Spinal cord (tissue), 10 donors: ENCODE measurements around the gene CACNA1G. TPM values are rescaled to one million over a fixed set of nuclear protein-coding genes. Genes with fewer than 3 reads are reported as not detected.

Source experiments
- DNase-seq, 6 donors: peaks; one replicate each; pipeline versions ENCODE4 v3.0.0 to v3.0.0-alpha.2; 2013 to 2015; ENCODE audit warnings: low spot score in 6 of 6, low read depth in 4 of 6
- H3K27ac ChIP-seq: one replicate; pipeline ENCODE4 v1.5.1; 2013; ENCODE audit warnings: low read depth, low read length, control low read depth
- H3K27me3 ChIP-seq: one replicate; pipeline ENCODE4 v1.6.1; 2013; ENCODE audit warnings: low read length; ENCODE audit not compliant: control insufficient read depth, insufficient read depth
- H3K36me3 ChIP-seq: one replicate; pipeline ENCODE4 v1.6.1; 2013; ENCODE audit warnings: low read length; ENCODE audit not compliant: control insufficient read depth, insufficient read depth
- H3K4me1 ChIP-seq: one replicate; pipeline ENCODE4 v1.6.1; 2013; ENCODE audit warnings: low read length; ENCODE audit not compliant: control insufficient read depth, insufficient read depth
- H3K4me3 ChIP-seq: one replicate; pipeline ENCODE4 v1.5.1; 2013; ENCODE audit warnings: low read depth, low read length, control low read depth
- H3K9me3 ChIP-seq: one replicate; pipeline ENCODE4 v1.6.1; 2013; ENCODE audit warnings: low read length; ENCODE audit not compliant: control insufficient read depth, insufficient read depth
- WGBS: methylation state at CpG from one replicate; pipeline ENCODE4 v1.1.5; 2013; ENCODE audit warnings: missing lambda C conversion rate; ENCODE audit not compliant: insufficient coverage; 5-methylcytosine and 5-hydroxymethylcytosine counted together
- polyA plus RNA-seq, 2 donors: library from polyadenylated mRNA; unstranded; fragments of 120-200 nt; gene quantifications; one replicate each; pipeline ENCODE4 v1.2.1, GENCODE V29; 2013; ENCODE audit not compliant: insufficient read length in 2 of 2
- total RNA-seq, 2 donors: library from RNA; depleted of rRNA in 1 of 2; stranded (reverse); fragments of 120-200 nt in 1 of 2; fragments of >200 nt in 1 of 2; gene quantifications; one replicate each; pipeline versions ENCODE4 v1.2.3 to v1.2.4, GENCODE V29; 2013 to 2014
- donor health status: healthy.

CACNA1G gene
- total and polyA plus RNA-seq, 4 donors = 10.6 to 37.6 (median 23.2) TPM

- peaks cover 80% of the 10 kb centered on the region for H3K36me3 ChIP-seq
- no peak overlapping the region for H3K27ac ChIP-seq
- H3K4me1 ChIP-seq = peaks cover 20% of the 10 kb centered on the region
- no peaks in the 10 kb centered on the region for H3K27me3 ChIP-seq
- no peak overlapping the region for H3K4me3 ChIP-seq
- WGBS = 93% methylated on average over 8 of the region's 9 CpGs
- H3K9me3 ChIP-seq = no peaks in the 10 kb centered on the region
- peak in 1 of 6 donors; percentile 34 for DNase-seq
Measured at GRCh38 chr17:50580646-50581045, 20.1 kb downstream of the CACNA1G start.

GRCh38 chr17:50581316-50581715 is 20.8 kb downstream of the CACNA1G start:
- no peaks in the 10 kb centered on the region for H3K9me3 ChIP-seq
- H3K36me3 ChIP-seq = peaks cover 79% of the 10 kb centered on the region
- no peak overlapping the region for H3K4me3 ChIP-seq
- H3K27me3 ChIP-seq = no peaks in the 10 kb centered on the region
- 80% methylated on average over 4 of the region's 12 CpGs for WGBS
- peaks cover 25% of the 10 kb centered on the region for H3K4me1 ChIP-seq
- DNase-seq = no peak
- no peak overlapping the region for H3K27ac ChIP-seq

DNA sequence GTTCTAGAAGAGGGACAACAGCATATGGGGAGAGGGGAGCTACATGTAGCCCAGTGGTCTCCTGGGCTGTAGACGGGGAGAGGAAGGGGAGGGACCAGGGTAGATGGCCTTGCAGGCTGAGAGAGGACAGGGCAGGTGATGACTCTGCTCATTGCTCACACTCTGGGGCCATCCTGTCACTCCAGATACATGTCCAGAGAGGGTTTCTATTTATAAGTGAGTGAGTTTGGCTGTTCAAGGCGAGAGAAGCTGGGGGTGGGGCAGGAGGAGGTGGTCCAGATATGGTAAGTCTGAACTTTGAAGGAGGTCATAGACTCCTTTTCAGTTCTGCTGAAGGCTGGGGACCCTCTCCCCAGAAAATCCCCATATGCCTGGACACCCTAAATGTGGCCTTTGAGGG is 22.2 kb downstream of the CACNA1G start:
- Histone ChIP-seq H3K4me1 (peaks cover 38% of the 10 kb centered on the region), H3K36me3 (peaks cover 70% of the 10 kb centered on the region), H3K27me3 (no peaks in the 10 kb centered on the region), H3K4me3 (no peak overlapping the region), H3K27ac (no peak overlapping the region), H3K9me3 (no peaks in the 10 kb centered on the region)
- DNase-seq = no peak
- WGBS = 100% methylated on average over 1 of the region's 2 CpGs

- DNase-seq = no peak
- no peaks in the 10 kb centered on the region for H3K27me3 ChIP-seq
- WGBS = 44% methylated on average over 7 of the region's 7 CpGs
- no peak overlapping the region for H3K4me3 ChIP-seq
- no peaks in the 10 kb centered on the region for H3K9me3 ChIP-seq
- peak overlapping the region; percentile 2 for H3K27ac ChIP-seq
- H3K36me3 ChIP-seq = peaks cover 67% of the 10 kb centered on the region
- peaks cover 45% of the 10 kb centered on the region for H3K4me1 ChIP-seq
Measured at GRCh38 chr17:50583641-50584040, 23.1 kb downstream of the CACNA1G start.

DNA sequence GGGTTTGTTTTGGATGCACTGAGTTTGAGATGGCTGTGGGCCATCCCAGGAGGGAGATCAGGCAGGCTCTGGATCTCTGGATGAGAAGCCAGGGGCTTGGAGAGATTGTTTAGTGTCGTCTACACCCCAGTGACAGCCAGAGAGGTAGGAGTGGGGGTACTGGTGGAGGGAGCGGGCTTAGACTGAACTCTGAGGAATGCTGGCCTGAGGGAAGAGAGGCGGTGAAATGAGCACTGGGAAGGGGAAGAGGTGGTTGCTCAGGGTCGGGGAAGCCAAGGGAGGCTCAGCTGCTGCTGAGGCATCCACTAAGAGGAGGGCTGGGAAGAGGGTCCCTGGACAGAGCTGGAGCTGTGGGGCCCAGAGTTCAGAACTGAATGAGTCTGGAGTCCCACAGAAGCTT is 23.6 kb downstream of the CACNA1G start:
- Histone ChIP-seq H3K4me3 (no peak overlapping the region), H3K4me1 (peaks cover 46% of the 10 kb centered on the region), H3K27me3 (no peaks in the 10 kb centered on the region), H3K36me3 (peaks cover 66% of the 10 kb centered on the region), H3K27ac (peak overlapping the region; percentile 2), H3K9me3 (no peaks in the 10 kb centered on the region)
- peak in 1 of 6 donors; percentile 49 for DNase-seq
- WGBS = 60% methylated on average over 4 of the region's 4 CpGs

DNA sequence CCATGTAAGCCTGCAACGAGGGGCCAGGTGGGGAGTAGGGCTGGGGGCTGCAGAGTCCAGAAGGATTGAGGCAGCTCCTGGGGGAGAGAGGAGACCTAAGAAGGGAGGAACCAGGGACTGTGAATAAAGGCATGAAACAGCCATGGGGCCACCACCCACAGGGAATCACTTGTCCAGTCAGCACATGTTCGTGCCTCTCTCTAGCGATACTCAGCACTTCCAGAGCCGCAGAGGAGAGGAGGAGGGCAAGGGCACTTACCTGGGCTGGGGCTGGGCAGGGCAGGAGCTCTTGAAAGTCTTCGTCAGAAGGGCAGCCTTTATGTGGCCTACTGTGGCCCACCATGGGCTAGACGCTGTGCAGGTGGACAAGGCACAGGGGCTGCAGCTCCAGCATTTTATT is 24.2 kb downstream of the CACNA1G start:
- Histone ChIP-seq H3K4me3 (no peak overlapping the region), H3K36me3 (peaks cover 62% of the 10 kb centered on the region), H3K27ac (no peak overlapping the region), H3K9me3 (no peaks in the 10 kb centered on the region), H3K4me1 (peaks cover 52% of the 10 kb centered on the region), H3K27me3 (no peaks in the 10 kb centered on the region)
- 78% methylated on average over 5 of the region's 6 CpGs for WGBS
- DNase-seq = no peak

GRCh38 chr17:50585346-50585745 is 24.8 kb downstream of the CACNA1G start:
- no peak for DNase-seq
- Histone ChIP-seq H3K27ac (no peak overlapping the region), H3K9me3 (no peaks in the 10 kb centered on the region), H3K27me3 (no peaks in the 10 kb centered on the region), H3K4me1 (peaks cover 58% of the 10 kb centered on the region), H3K4me3 (no peak overlapping the region), H3K36me3 (peaks cover 61% of the 10 kb centered on the region)
- WGBS = 85% methylated on average over 2 of the region's 4 CpGs

GRCh38 chr17:50585891-50586290 is 25.4 kb downstream of the CACNA1G start:
- H3K4me3 ChIP-seq = no peak overlapping the region
- H3K9me3 ChIP-seq = no peaks in the 10 kb centered on the region
- no peaks in the 10 kb centered on the region for H3K27me3 ChIP-seq
- no peak overlapping the region for H3K27ac ChIP-seq
- H3K36me3 ChIP-seq = peaks cover 61% of the 10 kb centered on the region
- peaks cover 63% of the 10 kb centered on the region for H3K4me1 ChIP-seq
- no peak for DNase-seq
- 63% methylated on average over 6 of the region's 8 CpGs for WGBS

DNA sequence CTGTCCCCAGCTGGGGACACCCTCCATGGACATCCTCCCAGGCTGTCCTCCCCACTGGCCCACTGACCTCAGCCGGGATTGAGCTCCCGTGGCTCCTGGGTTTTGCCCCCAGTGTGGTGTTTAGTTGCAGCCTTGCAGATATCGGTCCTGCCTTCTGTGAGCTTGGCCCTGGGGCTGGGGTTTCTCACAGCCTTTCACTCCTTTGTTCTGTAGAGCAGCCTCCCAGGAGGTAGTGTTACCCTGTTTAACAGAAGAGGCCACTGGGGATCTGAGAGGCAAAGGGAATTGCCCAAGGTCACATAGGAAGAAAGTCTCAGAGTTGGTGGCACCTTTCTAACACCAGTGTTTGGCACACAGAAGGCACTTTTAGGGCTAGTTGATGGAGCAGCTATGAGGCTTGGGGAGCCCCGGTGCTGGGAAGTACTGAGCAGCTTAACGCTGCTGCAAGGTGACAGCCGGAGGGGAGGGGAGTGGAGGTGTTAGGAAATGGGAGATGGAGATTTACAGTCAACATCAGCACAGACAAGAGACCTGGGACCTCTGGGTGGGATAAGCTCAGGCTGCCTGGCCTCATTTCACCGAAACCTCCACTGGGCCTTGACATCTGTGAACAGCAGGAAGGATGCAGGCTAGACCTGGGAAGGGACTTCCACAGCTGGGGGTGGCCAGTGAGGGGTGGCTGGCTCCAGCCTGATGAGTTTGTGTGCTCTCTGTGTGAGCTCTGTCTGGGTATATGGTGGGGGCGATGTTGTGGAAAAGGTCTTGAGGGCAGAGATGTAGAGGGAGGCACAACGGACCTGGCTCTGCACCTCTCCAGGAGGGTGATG is 26.1 kb downstream of the CACNA1G start:
- no peak for DNase-seq
- H3K36me3 ChIP-seq = peaks cover 61% of the 10 kb centered on the region
- H3K27ac ChIP-seq = no peak overlapping the region
- H3K9me3 ChIP-seq = no peaks in the 10 kb centered on the region
- H3K27me3 ChIP-seq = no peaks in the 10 kb centered on the region
- WGBS = 73% methylated on average over 8 of the region's 9 CpGs
- peaks cover 67% of the 10 kb centered on the region for H3K4me1 ChIP-seq
- no peak overlapping the region for H3K4me3 ChIP-seq

DNA sequence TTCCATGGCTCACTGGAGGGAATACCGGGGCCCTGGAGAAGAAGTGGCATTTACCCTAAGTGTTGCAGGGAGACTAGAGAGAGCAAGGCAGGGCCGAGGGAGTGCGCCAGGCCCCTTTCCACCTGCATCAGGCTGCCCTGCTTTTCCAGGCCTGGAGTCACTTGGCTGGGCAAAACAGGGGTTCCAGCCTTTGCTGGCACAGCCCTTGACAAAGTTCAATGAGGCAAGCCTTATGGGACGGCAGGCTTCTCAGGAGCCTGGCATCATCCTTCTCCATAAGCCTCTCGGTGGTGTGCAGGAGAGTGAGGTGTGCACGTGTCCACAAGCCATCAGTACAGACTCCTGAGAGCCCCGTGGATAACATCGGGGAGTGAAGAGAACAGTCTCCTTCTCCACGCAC is 27.1 kb downstream of the CACNA1G start:
- Histone ChIP-seq H3K27ac (no peak overlapping the region), H3K27me3 (no peaks in the 10 kb centered on the region), H3K36me3 (peaks cover 64% of the 10 kb centered on the region), H3K4me1 (peaks cover 71% of the 10 kb centered on the region), H3K9me3 (no peaks in the 10 kb centered on the region), H3K4me3 (no peak overlapping the region)
- no peak for DNase-seq
- 70% methylated on average over 6 of the region's 9 CpGs for WGBS
